GM23338 (cell line): ENCODE measurements around the gene TFAP2E. TPM values are rescaled to one million over a fixed set of nuclear protein-coding genes. Genes with fewer than 3 reads are reported as not detected.
A peak's percentile ranks its signal among the peaks of the same experiment; 100 is the strongest.

Source experiments
- ATAC-seq: fragments of 200-7000 bp; cut with Tn5 transposase; 3 replicates; pipeline ENCODE4 v1.9.1; 2020
- DNase-seq: peaks from one replicate; pipeline ENCODE4 v3.0.0-alpha.2; 2015; ENCODE audit warnings: low spot score
- H2AFZ ChIP-seq: fragments of 200-600 bp; sonication (generic); 2 replicates; pipeline ENCODE4 v1.8.0; 2016; ENCODE audit warnings: antibody characterized with exemption, mild to moderate bottlenecking, moderate library complexity
- H3F3A ChIP-seq: fragments of 200-600 bp; sonication (generic); replicated peaks from 2 replicates; pipeline ENCODE4 v1.8.0; 2017; ENCODE audit warnings: antibody characterized with exemption, mixed run types, low read depth
- H3K27ac ChIP-seq: fragments of 200-600 bp; sonication (generic); 2 replicates; pipeline ENCODE4 v1.6.1; 2016; ENCODE audit warnings: low read depth
- H3K27me3 ChIP-seq: fragments of 200-600 bp; sonication (generic); 2 replicates; pipeline ENCODE4 v1.8.0; 2016; ENCODE audit warnings: mild to moderate bottlenecking, mixed run types, moderate library complexity; ENCODE audit not compliant: insufficient read depth
- H3K36me3 ChIP-seq: fragments of 200-600 bp; sonication (generic); 2 replicates; pipeline ENCODE4 v1.8.0; 2016; ENCODE audit warnings: mild to moderate bottlenecking; ENCODE audit not compliant: insufficient read depth
- H3K4me1 ChIP-seq: fragments of 200-600 bp; sonication (generic); 2 replicates; pipeline ENCODE4 v1.8.0; 2016; ENCODE audit warnings: mild to moderate bottlenecking, moderate library complexity; ENCODE audit not compliant: insufficient read depth
- H3K4me2 ChIP-seq: fragments of 200-600 bp; sonication (generic); 2 replicates; pipeline ENCODE4 v1.7.1; 2017; ENCODE audit warnings: mixed run types
- H3K4me3 ChIP-seq: fragments of 200-600 bp; sonication (generic); 2 replicates; pipeline ENCODE4 v1.6.1; 2016; ENCODE audit warnings: mixed run types
- H3K79me2 ChIP-seq: fragments of 200-600 bp; sonication (generic); replicated peaks from 2 replicates; pipeline ENCODE4 v1.8.0; 2017; ENCODE audit warnings: mild to moderate bottlenecking; ENCODE audit not compliant: insufficient read depth
- H3K9me2 ChIP-seq: fragments of 200-600 bp; sonication (generic); 2 replicates; pipeline ENCODE4 v1.8.0; 2017; ENCODE audit not compliant: insufficient read depth
- H4K20me1 ChIP-seq: fragments of 200-600 bp; sonication (generic); replicated peaks from 2 replicates; pipeline ENCODE4 v1.8.0; 2017; ENCODE audit warnings: mild to moderate bottlenecking; ENCODE audit not compliant: insufficient read depth
- H3K27ac Mint-ChIP-seq: 2 replicates; pipeline ENCODE4 v1.8.0; 2020; ENCODE audit warnings: inconsistent platforms, mild to moderate bottlenecking, moderate library complexity, mixed read lengths
- H3K27me3 Mint-ChIP-seq: 3 replicates; pipeline ENCODE4 v1.8.0; 2022; ENCODE audit warnings: low read depth, mild to moderate bottlenecking, moderate library complexity, mixed read lengths, inconsistent platforms; ENCODE audit not compliant: insufficient read depth, poor library complexity
- H3K36me3 Mint-ChIP-seq: 3 replicates; pipeline ENCODE4 v1.8.0; 2021; ENCODE audit warnings: low read depth, mild to moderate bottlenecking, inconsistent platforms, moderate library complexity, mixed read lengths
- H3K4me1 Mint-ChIP-seq: 3 replicates; pipeline ENCODE4 v1.8.0; 2020; ENCODE audit warnings: mild to moderate bottlenecking, inconsistent platforms, mixed read lengths
- H3K4me3 Mint-ChIP-seq: 3 replicates; pipeline ENCODE4 v1.8.0; 2021; ENCODE audit warnings: moderate library complexity, mild to moderate bottlenecking, inconsistent platforms, mixed read lengths
- H3K9me3 Mint-ChIP-seq: 3 replicates; pipeline ENCODE4 v1.8.0; 2020; ENCODE audit warnings: moderate library complexity, mild to moderate bottlenecking, inconsistent platforms, mixed read lengths
- CREB1 ChIP-seq: fragments of 250-450 bp; sonication (Bioruptor Pico); IDR thresholded peaks from 2 replicates; pipeline ENCODE4 v1.5.0; 2020; ENCODE audit warnings: low read depth, mild to moderate bottlenecking, moderate library complexity
- CTCF ChIP-seq, 2 experiments: fragments of 200-600 bp in 1 of 2; sonication (generic) in 1 of 2; conservative IDR thresholded peaks; 2 replicates each; pipeline versions ENCODE4 v1.5.1 to v1.6.1; 2016 to 2017; ENCODE audit warnings: antibody characterized with exemption in 2 of 2, low read depth in 2 of 2, mild to moderate bottlenecking in 2 of 2, moderate library complexity in 1 of 2
- ETS1 ChIP-seq: IDR thresholded peaks from 2 replicates; pipeline ENCODE4 v1.6.1; 2016; ENCODE audit warnings: antibody characterized with exemption
- EZH2 ChIP-seq: fragments of 200-600 bp; sonication (generic); IDR thresholded peaks from one replicate; pipeline ENCODE4 v1.8.0; 2017; ENCODE audit warnings: antibody characterized with exemption, mild to moderate bottlenecking, low read depth; ENCODE audit not compliant: unreplicated experiment
- EZH2phosphoT487 ChIP-seq: fragments of 200-600 bp; sonication (generic); IDR thresholded peaks from one replicate; pipeline ENCODE4 v1.8.1; 2018; ENCODE audit warnings: antibody characterized with exemption; ENCODE audit not compliant: unreplicated experiment
- JUNB ChIP-seq: IDR thresholded peaks from one replicate; pipeline ENCODE4 v1.6.1; 2016; ENCODE audit warnings: antibody characterized with exemption; ENCODE audit not compliant: unreplicated experiment
- NANOG ChIP-seq: IDR thresholded peaks from 2 replicates; pipeline ENCODE4 v1.6.1; 2016; ENCODE audit warnings: antibody characterized with exemption, borderline replicate concordance
- POLR2AphosphoS5 ChIP-seq: IDR thresholded peaks from 2 replicates; pipeline ENCODE4 v1.6.1; 2016; ENCODE audit warnings: antibody characterized with exemption, low read depth
- REST ChIP-seq: IDR thresholded peaks from one replicate; pipeline ENCODE4 v1.6.1; 2018; ENCODE audit warnings: antibody characterized with exemption; ENCODE audit not compliant: unreplicated experiment
- STAT1 ChIP-seq: IDR thresholded peaks from one replicate; pipeline ENCODE4 v1.6.1; 2016; ENCODE audit warnings: antibody characterized with exemption; ENCODE audit not compliant: unreplicated experiment
- ZNF114 ChIP-seq: fragments of 250-450 bp; sonication (Bioruptor Pico); IDR thresholded peaks from 2 replicates; pipeline ENCODE4 v1.5.0; 2020; ENCODE audit warnings: mild to moderate bottlenecking, moderate library complexity
- ZNF331 ChIP-seq: fragments of 250-450 bp; sonication (Bioruptor Pico); IDR thresholded peaks from 2 replicates; pipeline ENCODE4 v1.5.0; 2020; ENCODE audit warnings: low read depth, mild to moderate bottlenecking, moderate library complexity
- ZNF462 ChIP-seq: fragments of 250-450 bp; sonication (Bioruptor Pico); IDR thresholded peaks from 2 replicates; pipeline ENCODE4 v1.5.0; 2020; ENCODE audit warnings: mild to moderate bottlenecking, moderate library complexity
- polyA plus RNA-seq: library from polyadenylated mRNA; unstranded; fragments of >200 nt; fragmentation: Nextera tagmentation; extraction: Ambion mirVana; gene quantifications from 2 replicates; pipeline ENCODE4 v1.2.1, GENCODE V29; 2016
- total RNA-seq: library from RNA; depleted of rRNA; stranded (reverse); fragments of >200 nt; shearing (Covaris generic); gene quantifications from 2 replicates; pipeline ENCODE4 v1.2.3, GENCODE V29; 2014

The TFAP2E gene
- total and polyA plus RNA-seq, 2 experiments from 2014 or later = 0.34 to 1.4 TPM

- ATAC-seq = peak; percentile 35; the same call in 2 of the 3 replicates
Observed at GRCh38 chr1:35597870-35598269, 24.8 kb downstream of the TFAP2E start.

More at GRCh38 chr1:35597870-35598269, 24.8 kb downstream of the TFAP2E start:
- no peaks in the 10 kb centered on the region for H3K9me2 ChIP-seq
- peaks cover 3% of the 10 kb centered on the region; the same call in 1 of the 2 replicates for H3F3A ChIP-seq
- H3K4me2 ChIP-seq = no peak overlapping the region
- Mint-ChIP-seq H3K27me3 (no peaks in the 10 kb centered on the region), H3K4me3 (no peak overlapping the region), H3K4me1 (no peaks in the 10 kb centered on the region), H3K27ac (no peak overlapping the region), H3K9me3 (no peaks in the 10 kb centered on the region), H3K36me3 (peaks cover 14% of the 10 kb centered on the region)
- peaks cover 17% of the 10 kb centered on the region for H3K36me3 ChIP-seq
- no peak overlapping the region for H3K4me3 ChIP-seq
- no peak overlapping the region for H3K27ac ChIP-seq
- H4K20me1 ChIP-seq = peaks cover 7% of the 10 kb centered on the region; the same call in 1 of the 2 replicates
- H3K4me1 ChIP-seq = no peaks in the 10 kb centered on the region
- H2AFZ ChIP-seq = no peak overlapping the region
- DNase-seq = no peak
- no peaks in the 10 kb centered on the region for H3K27me3 ChIP-seq
- no peaks in the 10 kb centered on the region for H3K79me2 ChIP-seq
- TF ChIP-seq CTCF (conservative IDR thresholded peaks at IDR 0.05; ENCODE audit: low read depth in 2 of 2) (no peak), ZNF462 (CRISPR knock-in tag) (no peak), CREB1 (no peak), POLR2AphosphoS5 (no peak), ZNF114 (CRISPR knock-in tag) (no peak), REST (no peak), EZH2phosphoT487 (no peak), STAT1 (no peak), JUNB (no peak), ZNF331 (CRISPR knock-in tag) (no peak), EZH2 (no peak), ETS1 (no peak), NANOG (no peak)
